Prostate gland (tissue), 2 donors: ENCODE measurements around the gene PRR7.

Source experiments
- POLR2A ChIP-seq: fragments of 450-650 bp; IDR thresholded peaks from one replicate; pipeline ENCODE4 v1.6.1; 2016; ENCODE audit warnings: antibody characterized with exemption, mild to moderate bottlenecking
- TF ChIP-seq, protein P1 (sequence below), 4 experiments: fragments of 200-600 bp in 2 of 4; fragments of 450-650 bp in 2 of 4; sonication (generic) in 2 of 4; IDR thresholded peaks; 1 replicate in 3 of 4; 2 replicates in 1 of 4; pipeline ENCODE4 v1.5.1; 2016 to 2019; ENCODE audit warnings: antibody characterized with exemption in 4 of 4, mild to moderate bottlenecking in 2 of 4, moderate library complexity in 2 of 4

DNA sequence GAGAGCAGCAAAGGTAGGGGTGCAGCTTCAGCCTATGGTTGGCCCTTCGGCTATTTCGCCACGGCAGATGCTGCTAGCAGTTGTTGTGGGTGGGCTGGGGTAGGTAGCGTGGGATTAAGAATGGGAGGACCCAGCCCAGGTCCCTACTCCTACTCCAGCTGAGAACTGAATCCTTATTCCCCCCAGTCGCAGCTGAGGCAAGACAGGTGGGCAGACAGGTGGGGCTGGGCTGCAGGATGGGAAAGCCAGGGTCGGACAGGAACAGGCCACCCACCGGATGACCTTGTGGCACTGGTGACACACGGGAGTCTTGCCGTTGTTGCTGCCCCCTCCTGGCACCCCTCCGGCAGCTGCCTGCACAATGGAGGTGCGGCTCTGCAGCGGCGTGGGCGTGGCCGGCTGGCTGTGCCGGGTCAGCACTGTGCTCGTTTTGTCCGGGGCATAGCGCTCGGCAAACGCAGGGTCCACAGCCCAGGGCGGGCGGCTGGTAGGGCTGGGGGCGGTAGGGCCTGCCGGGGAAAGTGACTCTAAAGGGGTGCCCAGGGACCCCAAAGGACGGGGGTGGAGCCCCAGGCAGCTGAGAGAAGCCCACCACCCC lies 42.6 kb downstream of the PRR7 start:
- TF ChIP-seq, protein P1, sequence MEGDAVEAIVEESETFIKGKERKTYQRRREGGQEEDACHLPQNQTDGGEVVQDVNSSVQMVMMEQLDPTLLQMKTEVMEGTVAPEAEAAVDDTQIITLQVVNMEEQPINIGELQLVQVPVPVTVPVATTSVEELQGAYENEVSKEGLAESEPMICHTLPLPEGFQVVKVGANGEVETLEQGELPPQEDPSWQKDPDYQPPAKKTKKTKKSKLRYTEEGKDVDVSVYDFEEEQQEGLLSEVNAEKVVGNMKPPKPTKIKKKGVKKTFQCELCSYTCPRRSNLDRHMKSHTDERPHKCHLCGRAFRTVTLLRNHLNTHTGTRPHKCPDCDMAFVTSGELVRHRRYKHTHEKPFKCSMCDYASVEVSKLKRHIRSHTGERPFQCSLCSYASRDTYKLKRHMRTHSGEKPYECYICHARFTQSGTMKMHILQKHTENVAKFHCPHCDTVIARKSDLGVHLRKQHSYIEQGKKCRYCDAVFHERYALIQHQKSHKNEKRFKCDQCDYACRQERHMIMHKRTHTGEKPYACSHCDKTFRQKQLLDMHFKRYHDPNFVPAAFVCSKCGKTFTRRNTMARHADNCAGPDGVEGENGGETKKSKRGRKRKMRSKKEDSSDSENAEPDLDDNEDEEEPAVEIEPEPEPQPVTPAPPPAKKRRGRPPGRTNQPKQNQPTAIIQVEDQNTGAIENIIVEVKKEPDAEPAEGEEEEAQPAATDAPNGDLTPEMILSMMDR (IDR thresholded peaks at IDR 0.05) = no peak
- no peak for TF ChIP-seq POLR2A
